Naive thymus-derived CD4-positive, alpha-beta T cell (primary cell): ENCODE data around the gene CYB561D1. TPM values are rescaled to one million over a fixed set of nuclear protein-coding genes. Genes with fewer than 3 reads are reported as not detected.

Experiments used
- ATAC-seq: fragments of 150-1000 bp; cut with Tn5 transposase; 2 replicates; pipeline ENCODE4 v1.10.0; 2021; ENCODE audit warnings: mild to moderate bottlenecking, moderate library complexity
- CTCF ChIA-PET: fragments of 350-600 bp; sonication (Branson Sonifier 250); formaldehyde crosslinking; loops from one replicate; lab custom pipeline; 2021; ENCODE audit warnings: antibody characterized with exemption; lab: Charles Lee
- POLR2A ChIA-PET: fragments of 350-600 bp; sonication (Branson Sonifier 250); formaldehyde crosslinking; loops from one replicate; lab custom pipeline; 2021; ENCODE audit warnings: antibody characterized with exemption, inconsistent platforms; lab: Charles Lee
- DNase-seq, 9 donors: peaks; one replicate each; pipeline versions ENCODE4 v3.0.0 to v3.0.0-alpha.2; 2020 to 2022; ENCODE audit warnings: mixed read lengths in 1 of 9
- H3K27ac ChIP-seq: one replicate; pipeline ENCODE4 v1.7.0; 2013; ENCODE audit warnings: mild to moderate bottlenecking, low read depth, low read length, moderate library complexity
- H3K27me3 ChIP-seq, 2 donors: one replicate each; pipeline ENCODE4 v1.7.0; 2013; ENCODE audit warnings: low read length in 2 of 2, mild to moderate bottlenecking in 2 of 2, moderate library complexity in 2 of 2; ENCODE audit not compliant: control insufficient read depth in 2 of 2, insufficient read depth in 2 of 2
- H3K36me3 ChIP-seq, 3 experiments: 1 replicate in 2 of 3; 2 replicates in 1 of 3; pipeline ENCODE4 v1.7.0; 2013; ENCODE audit warnings: low read length in 3 of 3, mild to moderate bottlenecking in 3 of 3, moderate library complexity in 1 of 3; ENCODE audit not compliant: insufficient read depth in 3 of 3, control insufficient read depth in 2 of 3
- H3K4me1 ChIP-seq, 2 donors: one replicate each; pipeline ENCODE4 v1.7.0; 2013; ENCODE audit warnings: low read length in 2 of 2, mild to moderate bottlenecking in 2 of 2, moderate library complexity in 1 of 2; ENCODE audit not compliant: control insufficient read depth in 2 of 2, insufficient read depth in 2 of 2
- H3K4me3 ChIP-seq: 2 replicates; pipeline ENCODE4 v1.7.0; 2013; ENCODE audit warnings: mild to moderate bottlenecking, low read length
- H3K9me3 ChIP-seq, 3 experiments: 1 replicate in 2 of 3; 2 replicates in 1 of 3; pipeline ENCODE4 v1.7.0; 2013; ENCODE audit warnings: low read length in 3 of 3; ENCODE audit not compliant: control insufficient read depth in 2 of 3
- H3K27ac Mint-ChIP-seq, 9 donors: one replicate each; pipeline ENCODE4 v1.8.0; 2020 to 2022; ENCODE audit warnings: mixed read lengths in 9 of 9, mild to moderate bottlenecking in 8 of 9, moderate library complexity in 5 of 9, inconsistent platforms in 2 of 9
- H3K27me3 Mint-ChIP-seq, 5 donors: one replicate each; pipeline ENCODE4 v1.8.0; 2021 to 2022; ENCODE audit warnings: mixed read lengths in 5 of 5, mild to moderate bottlenecking in 1 of 5
- H3K36me3 Mint-ChIP-seq, 5 donors: one replicate each; pipeline ENCODE4 v1.8.0; 2020 to 2022; ENCODE audit warnings: mixed read lengths in 5 of 5, mild to moderate bottlenecking in 3 of 5, inconsistent platforms in 1 of 5
- H3K4me1 Mint-ChIP-seq, 7 donors: one replicate each; pipeline ENCODE4 v1.8.0; 2020 to 2022; ENCODE audit warnings: mixed read lengths in 7 of 7, mild to moderate bottlenecking in 3 of 7, inconsistent platforms in 1 of 7
- H3K4me3 Mint-ChIP-seq, 10 donors: one replicate each; pipeline ENCODE4 v1.8.0; 2020 to 2022; ENCODE audit warnings: mild to moderate bottlenecking in 10 of 10, mixed read lengths in 10 of 10, moderate library complexity in 6 of 10, inconsistent platforms in 2 of 10
- H3K9me3 Mint-ChIP-seq, 11 donors: one replicate each; pipeline ENCODE4 v1.8.0; 2020 to 2022; ENCODE audit warnings: mixed read lengths in 11 of 11, mild to moderate bottlenecking in 4 of 11, inconsistent platforms in 1 of 11, moderate library complexity in 1 of 11
- intact Hi-C, 2 donors: fragments of 100-400 bp; cut with micrococcal nuclease; formaldehyde crosslinking; loops; one replicate each; pipeline ENCODE4 v1.15.1; 2023
- polyA plus RNA-seq, 2 donors: library from polyadenylated mRNA; unstranded; fragments of 300-500 nt; fragmentation: Illumina TruSeq; gene quantifications; one replicate each; pipeline ENCODE4 v1.2.3, GENCODE V29; 2021
- total RNA-seq, 6 experiments: library from RNA in 5 of 6; stranded (reverse) in 5 of 6; gene quantifications; 1 replicate in 5 of 6; 2 replicates in 1 of 6; pipeline ENCODE4 v1.2.3 and lab custom pipeline; 2021 to 2026

Gene CYB561D1
- total and polyA plus RNA-seq, 7 experiments from 2014 or later: 13.5 to 41.5 (median 24.1) TPM

GRCh38 chr1:109466125-109466451 lies 27.8 kb upstream of the CYB561D1 start:
- Mint-ChIP-seq H3K4me3 (peak overlapping the region; percentile 45 to 89 (median 82)), H3K9me3 (no peaks in the 10 kb centered on the region), H3K4me1 (peaks cover 0 to 11% (median 7%) of the 10 kb centered on the region in 7 donors), H3K27ac (peak overlapping the region in 3 of 9 donors; percentile 31 to 73 (median 67)), H3K36me3 (no peaks in the 10 kb centered on the region), H3K27me3 (peaks cover 68 to 89% (median 79%) of the 10 kb centered on the region in 5 donors)
- ChIA-PET POLR2A (no interaction called here), CTCF (no interaction called here)
- Histone ChIP-seq H3K4me3 (peak overlapping the region; percentile 44), H3K27ac (no peak overlapping the region), H3K4me1 (peaks cover 0 to 3% of the 10 kb centered on the region in 2 donors), H3K27me3 (peaks cover 9 to 16% of the 10 kb centered on the region in 2 donors), H3K36me3 (no peaks in the 10 kb centered on the region), H3K9me3 (no peaks in the 10 kb centered on the region)
- DNase-seq (peak in 1 of 9 donors; percentile 17), ATAC-seq (no peak)
- intact Hi-C loops: loop anchor here (5.0 kb wide), 1 partner anchor 39 kb away; the partner anchor contains the start of gene PSMA5 (in 2 of the 2)

GRCh38 chr1:109466452-109467300 lies 27.2 kb upstream of the CYB561D1 start, which contains the start of gene SYPL2:
Gene SYPL2, plus strand, starts transcription at chr1:109466546. Its CDS starts 298 bp downstream, at chr1:109466844.
- intact Hi-C loops: loop anchor here (5.0 kb wide), 1 partner anchor 39 kb away; the partner anchor contains the start of gene PSMA5 (in 2 of the 2)
- POLR2A ChIA-PET: no interaction called here
- ATAC-seq: peak; percentile 40
- peaks cover 11 to 16% of the 10 kb centered on the region in 2 donors for H3K27me3 ChIP-seq
- no peak within 1 kb of the TSS for H3K27ac ChIP-seq
- H3K36me3 ChIP-seq: no peaks in the 10 kb centered on the region
- CTCF ChIA-PET: no interaction called here
- H3K4me1 ChIP-seq: peaks cover 0 to 3% of the 10 kb centered on the region in 2 donors
- Mint-ChIP-seq H3K9me3 (no peaks in the 10 kb centered on the region), H3K27ac (peak within 1 kb of the TSS in 3 of 9 donors; percentile 31 to 73 (median 67)), H3K36me3 (no peaks in the 10 kb centered on the region), H3K4me3 (peak within 1 kb of the TSS; percentile 45 to 89 (median 84)), H3K27me3 (peaks cover 68 to 90% (median 78%) of the 10 kb centered on the region in 5 donors), H3K4me1 (peaks cover 0 to 11% (median 7%) of the 10 kb centered on the region in 7 donors)
- no peaks in the 10 kb centered on the region for H3K9me3 ChIP-seq
- DNase-seq: peak in 1 of 9 donors; percentile 8
- peak within 1 kb of the TSS; percentile 44 for H3K4me3 ChIP-seq

GRCh38 chr1:109467301-109467777 lies 26.6 kb upstream of the CYB561D1 start:
- Histone ChIP-seq H3K4me1 (peaks cover 0 to 3% of the 10 kb centered on the region in 2 donors), H3K4me3 (no peak overlapping the region), H3K36me3 (no peaks in the 10 kb centered on the region), H3K9me3 (no peaks in the 10 kb centered on the region), H3K27ac (no peak overlapping the region), H3K27me3 (peaks cover 11 to 16% of the 10 kb centered on the region in 2 donors)
- Mint-ChIP-seq H3K27ac (no peak overlapping the region), H3K4me3 (peak overlapping the region in 9 of 10 donors; percentile 14 to 84 (median 68)), H3K27me3 (peaks cover 65 to 88% (median 75%) of the 10 kb centered on the region in 5 donors), H3K9me3 (no peaks in the 10 kb centered on the region), H3K36me3 (no peaks in the 10 kb centered on the region), H3K4me1 (peaks cover 0 to 11% (median 7%) of the 10 kb centered on the region in 7 donors)
- intact Hi-C loops: loop anchor here (5.0 kb wide), 1 partner anchor 40 kb away; the partner anchor contains the start of gene PSMA5 (in 2 of the 2)
- POLR2A ChIA-PET: no interaction called here
- CTCF ChIA-PET: no interaction called here
- DNase-seq (no peak), ATAC-seq (no peak)

GRCh38 chr1:109468061-109468460 lies 25.8 kb upstream of the CYB561D1 start:
- no peak overlapping the region for H3K27ac Mint-ChIP-seq
- CTCF ChIA-PET: no interaction called here
- H3K27me3 Mint-ChIP-seq: peaks cover 68 to 89% (median 72%) of the 10 kb centered on the region in 5 donors
- peaks cover 14 to 16% of the 10 kb centered on the region in 2 donors for H3K27me3 ChIP-seq
- no peaks in the 10 kb centered on the region for H3K36me3 ChIP-seq
- H3K4me3 Mint-ChIP-seq: peak overlapping the region in 6 of 10 donors; percentile 11 to 84 (median 68)
- DNase-seq: no peak
- peaks cover 0 to 11% (median 7%) of the 10 kb centered on the region in 7 donors for H3K4me1 Mint-ChIP-seq
- intact Hi-C loops: loop anchor here (5.0 kb wide), 1 partner anchor 41 kb away; the partner anchor contains the start of gene PSMA5 (in 2 of the 2)
- peaks cover 0 to 3% of the 10 kb centered on the region in 2 donors for H3K4me1 ChIP-seq
- no peak overlapping the region for H3K4me3 ChIP-seq
- ATAC-seq: no peak
- POLR2A ChIA-PET: no interaction called here
- H3K36me3 Mint-ChIP-seq: no peaks in the 10 kb centered on the region
- no peaks in the 10 kb centered on the region for H3K9me3 ChIP-seq
- no peaks in the 10 kb centered on the region for H3K9me3 Mint-ChIP-seq
- no peak overlapping the region for H3K27ac ChIP-seq

GRCh38 chr1:109468903-109469302 lies 25.0 kb upstream of the CYB561D1 start:
- no peaks in the 10 kb centered on the region for H3K9me3 ChIP-seq
- ATAC-seq: no peak
- H3K36me3 ChIP-seq: no peaks in the 10 kb centered on the region
- H3K27me3 ChIP-seq: peaks cover 15 to 16% of the 10 kb centered on the region in 2 donors
- intact Hi-C loops: loop anchor here (5.0 kb wide), 1 partner anchor 42 kb away; the partner anchor contains the start of gene PSMA5 (in 2 of the 2)
- H3K4me1 ChIP-seq: peaks cover 0 to 3% of the 10 kb centered on the region in 2 donors
- no peak overlapping the region for H3K27ac ChIP-seq
- no peak overlapping the region for H3K27ac Mint-ChIP-seq
- H3K4me3 ChIP-seq: no peak overlapping the region
- peaks cover 0 to 11% (median 7%) of the 10 kb centered on the region in 7 donors for H3K4me1 Mint-ChIP-seq
- H3K27me3 Mint-ChIP-seq: peaks cover 66 to 87% (median 73%) of the 10 kb centered on the region in 5 donors
- ChIA-PET POLR2A (interaction anchor here (0.7 to 0.9 kb wide), 2 partner anchors 19 to 280 kb away, joined by 3 read pairs; no protein-coding TSS in a partner anchor), CTCF (no interaction called here)
- H3K4me3 Mint-ChIP-seq: no peak overlapping the region
- DNase-seq: no peak
- no peaks in the 10 kb centered on the region for H3K9me3 Mint-ChIP-seq
- no peaks in the 10 kb centered on the region for H3K36me3 Mint-ChIP-seq

- ATAC-seq (no peak), DNase-seq (no peak)
- Mint-ChIP-seq H3K4me1 (peaks cover 0 to 11% (median 7%) of the 10 kb centered on the region in 7 donors), H3K4me3 (no peak overlapping the region), H3K36me3 (no peaks in the 10 kb centered on the region), H3K9me3 (no peaks in the 10 kb centered on the region), H3K27ac (no peak overlapping the region), H3K27me3 (peaks cover 52 to 85% (median 62%) of the 10 kb centered on the region in 5 donors)
- Histone ChIP-seq H3K27me3 (peaks cover 15 to 16% of the 10 kb centered on the region in 2 donors), H3K9me3 (no peaks in the 10 kb centered on the region), H3K4me1 (peaks cover 0 to 3% of the 10 kb centered on the region in 2 donors), H3K4me3 (no peak overlapping the region), H3K27ac (no peak overlapping the region), H3K36me3 (no peaks in the 10 kb centered on the region)
- POLR2A ChIA-PET: interaction anchor here (0.6 kb wide), 1 partner anchor 510 kb away, joined by 3 read pairs; no protein-coding TSS in a partner anchor
- intact Hi-C loops: no loop called here
- CTCF ChIA-PET: interaction anchor here (0.6 kb wide), 1 partner anchor 273 kb away, joined by 3 read pairs; no protein-coding TSS in a partner anchor
Observed at GRCh38 chr1:109470245-109470644, 23.6 kb upstream of the CYB561D1 start.
